Vagina (tissue), 2 donors: ENCODE data around the gene ARHGAP6.

ENCODE experiments used
- CTCF ChIP-seq, 3 experiments: fragments of 450-650 bp in 2 of 3; fragments of 200-600 bp in 1 of 3; sonication (generic) in 1 of 3; IDR thresholded peaks; one replicate each; pipeline ENCODE4 v1.5.1; 2017 to 2019; ENCODE audit warnings: antibody characterized with exemption in 3 of 3, mild to moderate bottlenecking in 2 of 3, moderate library complexity in 2 of 3
- POLR2A ChIP-seq, 2 donors: fragments of 450-650 bp; IDR thresholded peaks; one replicate each; pipeline ENCODE4 v1.6.1; 2017; ENCODE audit warnings: antibody characterized with exemption in 2 of 2, mild to moderate bottlenecking in 2 of 2, moderate library complexity in 2 of 2
- POLR2AphosphoS5 ChIP-seq, 2 donors: sonication (generic); formaldehyde crosslinking; IDR thresholded peaks; one replicate each; pipeline ENCODE4 v1.9.0; 2017; ENCODE audit warnings: antibody characterized with exemption in 2 of 2, mild to moderate bottlenecking in 2 of 2, low read depth in 1 of 2; ENCODE audit not compliant: insufficient read depth in 1 of 2

GRCh38 chrX:11416600-11416999 is 249.1 kb downstream of the ARHGAP6 start:
- TF ChIP-seq CTCF (IDR thresholded peaks at IDR 0.05) (no peak), POLR2AphosphoS5 (IDR thresholded peaks at IDR 0.05; ENCODE audit: insufficient read depth in 1 of 2, low read depth in 1 of 2) (no peak), POLR2A (IDR thresholded peaks at IDR 0.05) (no peak)
